Measurements from ENCODE around the gene CCDC121.

The CCDC121 gene, protein sequence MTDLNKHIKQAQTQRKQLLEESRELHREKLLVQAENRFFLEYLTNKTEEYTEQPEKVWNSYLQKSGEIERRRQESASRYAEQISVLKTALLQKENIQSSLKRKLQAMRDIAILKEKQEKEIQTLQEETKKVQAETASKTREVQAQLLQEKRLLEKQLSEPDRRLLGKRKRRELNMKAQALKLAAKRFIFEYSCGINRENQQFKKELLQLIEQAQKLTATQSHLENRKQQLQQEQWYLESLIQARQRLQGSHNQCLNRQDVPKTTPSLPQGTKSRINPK

DNA sequence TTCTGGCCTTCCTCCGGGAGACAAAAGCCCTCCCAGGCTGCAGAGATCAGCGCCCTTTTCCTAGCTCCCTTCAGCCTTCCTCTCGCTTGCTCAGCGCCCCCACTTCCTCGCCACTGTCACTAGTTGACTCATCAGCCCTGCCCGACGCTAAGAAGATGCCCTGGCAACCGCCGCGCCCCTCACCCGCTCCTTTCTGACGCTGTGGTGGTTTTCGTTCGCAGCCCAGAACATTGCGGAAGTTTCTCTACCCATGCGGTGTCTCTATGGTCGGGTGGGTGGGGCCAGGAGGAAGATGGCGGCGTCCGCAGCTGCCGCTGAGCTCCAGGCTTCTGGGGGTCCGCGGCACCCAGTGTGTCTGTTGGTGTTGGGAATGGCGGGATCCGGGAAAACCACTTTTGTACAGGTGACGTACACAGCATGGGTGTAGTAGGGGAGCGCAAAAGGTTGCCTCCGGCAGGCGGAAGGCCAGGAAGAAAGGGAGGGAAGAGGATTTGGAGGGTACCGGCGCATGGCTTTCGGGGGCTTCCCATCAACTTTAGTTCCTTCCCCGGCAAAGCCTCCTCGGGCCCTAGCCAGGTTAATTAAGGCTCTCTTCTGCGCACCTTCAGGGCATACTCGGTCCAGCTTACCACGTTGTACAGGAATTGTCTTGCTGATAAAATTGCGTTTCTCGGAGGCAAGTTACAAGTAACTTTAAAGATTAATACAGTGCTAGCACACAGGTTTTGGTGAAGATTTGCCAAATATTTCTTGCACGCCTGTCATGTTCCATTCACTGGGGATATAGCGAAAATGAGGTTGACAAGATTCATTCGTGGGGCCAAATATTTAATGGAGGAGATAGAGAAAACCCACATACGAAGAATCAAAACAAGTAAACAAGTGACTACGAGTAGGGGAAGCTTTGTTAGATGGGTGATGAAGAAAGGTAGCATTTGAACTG is at the start of gene CCDC121, which contains the start of gene GPN1:
CCDC121 (minus strand) TSS at position 246 of the 943 bp plus-strand sequence. CDS start 1,213 bp downstream, outside the sequence.
GPN1 (plus strand) TSS at position 284 of the 943 bp plus-strand sequence; CDS start at position 293, 9 bp downstream.
- in situ Hi-C loops (cut with MboI; ENCODE audit: low sequenced_read_pairs) = no loop called here

DNA sequence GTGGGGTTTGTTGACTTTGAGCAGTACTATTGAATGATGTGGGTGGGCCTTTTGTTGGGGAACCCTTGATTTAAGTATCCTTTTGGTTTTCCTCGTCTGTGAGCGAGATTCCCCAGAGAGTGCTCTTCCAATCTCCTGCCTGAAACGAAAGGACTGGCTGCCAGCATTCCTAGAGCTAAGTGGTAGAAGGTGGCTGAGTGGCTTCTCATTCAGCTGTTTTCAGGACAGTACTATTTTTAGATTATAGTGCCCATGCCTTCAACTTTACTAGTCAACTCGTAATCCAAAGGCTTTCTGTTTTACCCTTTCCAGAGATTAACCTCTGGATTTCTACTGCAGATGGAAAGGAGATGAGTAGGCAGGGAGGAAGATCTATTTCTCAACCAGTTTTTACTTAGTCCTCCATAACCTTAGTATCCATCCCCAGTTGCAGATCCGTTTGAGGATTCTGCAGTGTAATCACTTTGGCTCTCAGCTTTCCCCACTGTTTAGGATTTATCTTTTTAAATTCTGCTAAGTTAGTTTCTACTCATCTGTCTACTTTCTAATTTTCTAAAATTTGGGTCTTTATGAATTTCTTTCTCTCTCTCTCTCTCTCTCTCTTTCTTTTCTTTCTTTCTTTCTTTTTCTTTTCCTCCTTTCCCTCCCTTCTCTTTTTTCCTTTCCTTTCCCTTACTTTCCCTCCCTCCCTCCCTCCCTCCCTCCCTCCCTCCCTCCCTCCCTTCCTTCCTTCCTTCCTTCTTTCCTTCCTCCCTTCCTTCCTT is 44.1 kb upstream of the CCDC121 start:
- in situ Hi-C loops (cut with MboI; ENCODE audit: low sequenced_read_pairs) = no loop called here

DNA sequence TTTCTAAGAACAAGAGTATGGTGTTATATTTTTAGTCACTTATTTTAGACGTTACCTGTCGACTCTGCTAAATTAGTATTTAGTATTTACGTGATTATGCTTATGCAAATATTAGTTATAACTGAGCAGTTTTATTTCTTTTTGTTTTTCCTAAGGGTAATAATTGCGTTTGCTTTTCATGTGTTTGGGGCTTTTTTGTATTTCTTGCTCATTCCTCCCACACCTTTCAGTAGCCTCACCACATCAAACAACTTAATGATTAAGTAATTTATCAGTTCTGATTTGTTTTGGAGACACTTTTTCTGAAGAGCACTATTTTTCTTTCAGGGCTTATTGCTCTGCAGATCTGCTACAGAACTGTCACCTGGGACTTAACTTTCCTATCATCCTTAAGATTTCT is 42.4 kb upstream of the CCDC121 start:
- in situ Hi-C loops (cut with MboI; ENCODE audit: low sequenced_read_pairs) = no loop called here

DNA sequence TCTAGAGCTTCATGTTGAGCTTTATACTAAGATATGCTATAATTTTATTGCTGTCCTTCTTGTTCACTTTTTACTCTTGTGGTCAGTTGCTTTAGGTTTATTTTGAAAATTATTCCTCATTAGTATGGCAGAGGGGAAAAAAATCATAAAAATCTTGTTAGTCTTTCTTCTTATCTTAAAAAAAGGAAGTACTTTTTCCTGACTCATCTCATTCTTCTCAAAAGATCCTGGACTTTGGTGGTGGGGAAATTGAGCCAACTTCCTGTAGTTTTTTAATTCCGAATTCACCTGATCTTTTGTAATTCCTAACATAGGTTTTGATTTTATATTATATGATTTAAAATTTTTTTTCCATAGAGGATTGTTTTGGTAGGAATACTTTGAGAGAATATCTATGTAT is 38.6 kb upstream of the CCDC121 start:
- in situ Hi-C loops (cut with MboI; ENCODE audit: low sequenced_read_pairs) = no loop called here

DNA sequence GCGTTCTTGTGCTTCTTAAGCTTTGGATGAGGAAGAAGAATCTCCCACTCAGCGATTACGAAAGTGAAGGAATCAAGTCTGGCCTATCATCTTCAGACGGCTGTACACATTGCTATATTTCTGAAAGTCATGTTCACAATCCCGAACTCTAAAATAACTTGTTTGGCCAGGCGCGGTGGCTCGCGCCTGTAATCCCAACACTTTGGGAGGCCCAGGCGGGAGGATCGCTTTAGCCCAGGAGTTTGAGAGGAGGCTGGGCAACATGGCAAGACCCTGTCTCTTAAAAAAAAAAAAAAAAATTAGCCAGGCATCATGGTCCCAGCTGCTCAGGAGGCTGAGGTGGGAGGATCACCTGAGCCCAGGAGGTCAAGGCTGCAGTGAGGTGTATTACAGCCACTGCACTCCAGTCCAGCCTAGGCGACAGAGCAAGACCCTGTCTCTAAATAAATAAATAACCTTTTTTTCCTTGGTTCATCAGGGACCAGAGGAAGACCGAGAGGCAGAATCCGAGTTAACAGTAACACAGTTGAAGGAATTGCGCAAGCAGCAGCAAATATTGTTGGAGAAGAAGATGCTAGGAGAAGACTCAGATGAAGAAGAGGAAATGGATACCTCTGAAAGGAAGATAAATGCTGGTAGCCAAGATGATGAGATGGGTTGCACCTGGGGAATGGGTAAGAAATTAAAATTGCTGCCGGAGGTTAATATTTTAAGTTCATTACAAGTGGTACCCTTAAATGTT is 36.0 kb upstream of the CCDC121 start:
- in situ Hi-C loops (cut with MboI; ENCODE audit: low sequenced_read_pairs) = no loop called here

DNA sequence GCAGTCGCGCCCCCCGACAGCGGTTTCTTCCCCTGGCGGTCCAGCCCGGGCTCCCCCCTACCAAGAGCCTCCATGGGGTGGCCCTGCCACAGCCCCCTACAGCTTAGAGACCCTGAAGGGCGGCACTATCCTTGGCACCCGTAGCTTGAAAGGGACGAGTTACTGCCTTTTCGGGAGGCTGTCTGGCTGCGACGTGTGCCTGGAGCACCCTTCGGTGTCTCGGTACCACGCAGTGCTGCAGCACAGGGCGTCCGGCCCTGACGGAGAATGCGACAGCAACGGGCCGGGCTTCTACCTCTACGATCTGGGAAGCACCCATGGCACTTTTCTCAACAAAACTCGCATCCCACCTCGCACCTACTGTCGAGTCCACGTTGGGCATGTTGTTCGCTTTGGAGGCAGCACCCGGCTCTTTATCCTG is 35.4 kb upstream of the CCDC121 start:
- in situ Hi-C loops (cut with MboI; ENCODE audit: low sequenced_read_pairs) = no loop called here

DNA sequence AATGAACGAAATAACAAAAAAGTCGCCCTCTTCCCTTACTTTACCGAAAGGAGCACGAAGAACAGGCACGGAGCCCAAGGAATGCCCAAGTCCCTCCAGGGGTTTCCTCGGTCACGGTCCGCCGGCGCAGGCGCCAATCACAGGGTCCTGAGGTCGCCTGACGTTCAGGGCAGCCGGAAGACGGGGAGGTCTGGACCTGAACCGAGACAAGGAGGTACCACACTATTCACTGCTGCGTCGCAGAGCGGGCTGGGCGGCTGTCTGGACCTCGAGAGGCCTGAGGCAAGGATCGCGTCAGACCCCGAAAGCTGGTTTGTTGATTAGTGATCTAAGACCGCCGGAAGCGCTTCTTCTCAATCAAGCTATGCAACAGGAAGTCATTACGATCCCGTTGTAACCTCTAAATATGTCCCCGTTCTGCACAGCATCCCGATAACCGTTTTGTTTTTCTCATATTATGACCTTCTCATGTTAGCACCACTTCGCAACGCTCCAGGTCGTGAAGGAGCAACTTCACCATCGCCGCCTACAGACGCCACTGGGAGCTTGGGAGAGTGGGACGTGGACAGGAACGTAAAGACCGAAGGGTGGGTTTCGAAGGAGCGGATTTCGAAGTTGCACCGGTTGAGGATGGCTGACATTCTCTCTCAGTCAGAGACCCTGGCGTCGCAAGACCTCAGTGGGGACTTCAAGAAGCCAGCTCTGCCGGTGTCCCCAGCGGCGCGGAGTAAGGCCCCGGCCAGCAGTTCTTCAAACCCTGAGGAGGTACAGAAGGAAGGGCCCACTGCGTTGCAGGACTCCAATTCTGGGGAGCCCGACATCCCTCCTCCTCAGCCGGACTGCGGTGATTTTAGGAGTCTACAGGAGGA is 34.7 kb upstream of the CCDC121 start, which contains the start of the genes SLC4A1AP and SUPT7L:
SLC4A1AP (plus strand) TSS at position 605 of the 869 bp plus-strand sequence; CDS start at position 631, 26 bp downstream.
SUPT7L (minus strand) TSS at position 330 of the 869 bp plus-strand sequence. CDS start 1,422 bp downstream, outside the sequence.
- in situ Hi-C loops (cut with MboI; ENCODE audit: low sequenced_read_pairs) = no loop called here

DNA sequence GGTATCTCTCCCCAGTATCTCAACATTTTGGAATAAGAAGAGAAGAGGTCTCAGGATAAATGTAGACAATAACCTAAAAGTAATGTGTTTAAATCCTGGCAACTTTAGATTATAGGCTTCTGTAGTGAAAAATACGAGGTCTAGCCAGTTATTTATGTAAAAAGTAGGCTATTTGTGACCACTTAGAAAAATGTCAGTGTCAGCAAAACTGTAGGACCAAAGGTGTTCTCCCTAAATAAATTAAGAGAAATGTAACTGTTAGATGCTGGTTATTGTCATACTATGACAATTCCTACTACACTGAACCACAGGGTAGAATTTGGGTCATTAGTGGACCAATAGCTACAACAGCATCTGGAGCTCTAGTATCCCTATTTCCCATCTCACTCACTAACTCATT is 32.6 kb upstream of the CCDC121 start:
- in situ Hi-C loops (cut with MboI; ENCODE audit: low sequenced_read_pairs) = no loop called here

DNA sequence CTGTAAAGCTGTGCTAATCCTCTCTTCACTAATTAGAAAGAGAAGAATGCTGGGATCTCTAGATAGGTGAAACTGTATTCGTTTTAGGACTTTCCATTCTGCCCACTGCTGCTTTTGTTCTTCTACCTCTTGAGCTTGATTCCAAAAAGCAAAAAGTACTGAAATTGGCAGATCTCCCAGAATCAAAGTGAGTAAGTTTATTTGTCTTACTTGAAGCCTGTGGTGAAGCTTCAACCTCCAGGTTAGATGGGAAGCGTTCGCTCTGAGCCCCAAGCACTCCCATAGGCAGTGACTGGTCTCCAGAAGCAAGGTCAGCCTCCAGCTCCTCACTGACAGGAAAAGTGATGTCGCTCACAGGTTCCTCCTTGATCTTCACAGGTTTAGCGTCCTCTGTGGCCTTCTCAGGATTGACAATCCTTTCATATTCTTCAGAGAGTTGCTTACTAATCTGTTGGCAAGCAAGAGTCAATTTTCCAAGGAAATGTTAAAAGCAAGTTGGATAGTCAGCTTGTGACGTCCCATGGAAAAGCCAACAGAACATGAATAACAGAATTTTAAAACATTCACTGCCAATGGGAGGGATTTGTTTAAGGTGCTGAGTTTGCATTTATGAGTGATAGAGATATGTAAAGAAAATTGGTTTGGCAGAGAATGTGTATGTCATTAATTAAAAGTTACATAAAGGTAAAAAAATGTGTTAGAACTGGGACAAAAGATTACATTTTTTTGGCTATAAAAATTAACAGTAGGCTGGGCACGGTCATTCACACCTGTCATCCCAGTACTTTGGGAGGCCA is 26.5 kb upstream of the CCDC121 start:
- in situ Hi-C loops (cut with MboI; ENCODE audit: low sequenced_read_pairs) = no loop called here

DNA sequence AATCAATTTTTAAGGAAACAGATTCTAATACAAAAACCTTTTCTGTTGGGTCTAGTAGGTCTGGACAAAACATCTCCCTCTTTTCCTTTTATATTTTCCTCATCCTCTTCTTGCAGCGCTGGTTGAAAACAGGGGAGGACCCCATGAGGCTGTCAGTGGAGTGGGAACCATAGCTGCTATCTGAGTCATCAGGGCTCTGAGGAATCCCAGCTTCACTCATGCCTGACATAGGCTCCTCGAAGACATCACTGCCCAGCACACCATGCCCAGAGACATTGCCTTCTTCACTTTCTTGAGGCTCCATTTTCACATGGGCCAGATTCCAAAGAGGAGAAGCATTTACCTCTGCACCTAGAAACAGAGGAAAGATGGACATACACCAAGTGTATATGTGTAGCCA is 24.6 kb upstream of the CCDC121 start:
- in situ Hi-C loops (cut with MboI; ENCODE audit: low sequenced_read_pairs) = no loop called here

DNA sequence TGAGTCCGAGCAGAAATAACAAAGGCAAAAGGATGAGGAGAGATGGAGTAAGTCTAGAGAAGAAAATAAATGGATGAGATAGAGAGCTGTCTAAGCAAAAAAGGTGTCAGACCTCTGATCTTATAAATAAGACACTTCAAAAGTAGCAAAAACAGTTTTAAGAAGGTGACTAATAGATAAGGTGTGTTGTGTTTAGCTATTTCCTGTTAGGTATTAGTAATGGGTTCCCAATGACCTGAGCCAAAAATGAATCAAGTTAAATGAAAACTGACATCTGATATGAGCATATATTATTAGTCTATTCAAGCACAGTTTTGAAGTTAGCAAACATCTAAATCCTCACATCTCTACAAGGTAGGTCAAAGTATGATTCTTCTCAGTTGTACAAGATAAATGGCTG is 24.0 kb upstream of the CCDC121 start:
- in situ Hi-C loops (cut with MboI; ENCODE audit: low sequenced_read_pairs) = no loop called here

DNA sequence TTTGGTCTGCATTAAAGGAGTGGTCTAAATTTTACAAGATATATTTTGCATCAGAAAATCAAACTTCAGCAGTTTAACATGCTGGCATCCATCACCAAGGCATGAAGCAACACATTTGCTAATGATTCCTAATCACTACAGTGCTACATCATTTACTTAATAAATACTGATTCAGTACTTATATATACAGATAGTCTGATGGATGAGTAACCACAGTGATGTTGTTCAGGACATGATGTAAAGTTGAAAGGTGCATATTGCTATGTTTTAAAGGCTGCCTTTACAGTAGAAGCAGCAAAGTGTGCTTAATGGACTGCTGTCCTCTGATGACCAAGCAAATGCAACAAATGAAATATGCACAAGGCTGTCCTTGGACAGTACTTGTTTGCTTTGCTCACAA is 23.5 kb upstream of the CCDC121 start:
- in situ Hi-C loops (cut with MboI; ENCODE audit: low sequenced_read_pairs) = no loop called here

DNA sequence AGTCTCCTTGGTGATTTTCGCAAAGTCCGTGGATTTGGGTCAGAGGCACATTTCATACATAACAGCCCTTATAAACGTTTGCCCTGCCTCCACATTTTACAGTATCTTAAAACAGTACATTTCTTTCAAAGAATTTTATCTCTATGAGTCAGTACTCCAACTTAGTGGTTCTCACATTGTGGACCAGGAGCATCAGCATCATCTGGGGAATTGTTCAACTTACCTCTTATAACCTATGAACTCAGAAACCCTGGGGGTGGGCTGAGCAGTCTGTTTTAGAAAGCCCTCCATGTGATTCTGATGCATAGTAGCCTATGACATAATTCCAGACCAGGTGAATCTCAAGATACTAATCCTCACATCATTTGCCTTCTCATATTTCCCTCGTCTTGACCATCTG is 22.2 kb upstream of the CCDC121 start:
- in situ Hi-C loops (cut with MboI; ENCODE audit: low sequenced_read_pairs) = no loop called here

DNA sequence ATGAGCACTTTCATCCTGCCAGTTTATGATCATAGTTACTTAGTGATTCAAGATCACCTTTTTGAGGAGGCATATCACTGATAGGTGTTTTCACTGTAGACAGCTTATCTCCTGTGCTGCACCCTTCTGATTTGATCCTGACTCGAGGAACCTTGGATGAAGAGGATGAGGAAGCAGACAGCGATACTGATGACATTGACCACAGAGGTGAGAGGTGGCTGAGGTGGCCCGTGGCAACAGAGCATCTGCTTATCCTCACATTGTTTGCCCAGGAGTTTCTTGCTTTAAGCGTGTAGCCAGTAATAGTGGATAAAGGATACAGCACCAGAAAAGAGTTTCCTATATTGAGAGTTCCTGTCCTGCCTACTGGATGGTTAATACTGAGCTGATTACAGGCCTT is 18.9 kb upstream of the CCDC121 start:
- in situ Hi-C loops (cut with MboI; ENCODE audit: low sequenced_read_pairs) = no loop called here

DNA sequence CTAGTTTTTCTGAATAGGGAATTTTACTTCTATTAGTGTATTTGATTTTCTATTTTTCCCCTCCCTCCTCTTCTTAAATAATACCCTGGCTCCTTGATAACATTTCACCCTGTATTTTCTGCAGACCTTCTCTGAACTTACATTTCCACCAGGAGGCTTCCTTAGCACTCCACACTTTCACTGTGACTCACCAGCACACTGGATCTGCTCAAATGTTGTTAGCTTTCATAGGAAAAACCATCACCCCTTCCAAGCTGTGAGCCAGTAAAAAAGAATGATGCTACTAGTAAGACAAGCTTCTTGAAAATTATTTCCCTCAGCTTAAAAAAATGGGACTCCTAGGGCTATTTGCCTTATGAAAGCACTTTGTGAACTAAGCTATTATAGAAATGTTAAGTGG is 18.5 kb upstream of the CCDC121 start:
- in situ Hi-C loops (cut with MboI; ENCODE audit: low sequenced_read_pairs) = no loop called here

DNA sequence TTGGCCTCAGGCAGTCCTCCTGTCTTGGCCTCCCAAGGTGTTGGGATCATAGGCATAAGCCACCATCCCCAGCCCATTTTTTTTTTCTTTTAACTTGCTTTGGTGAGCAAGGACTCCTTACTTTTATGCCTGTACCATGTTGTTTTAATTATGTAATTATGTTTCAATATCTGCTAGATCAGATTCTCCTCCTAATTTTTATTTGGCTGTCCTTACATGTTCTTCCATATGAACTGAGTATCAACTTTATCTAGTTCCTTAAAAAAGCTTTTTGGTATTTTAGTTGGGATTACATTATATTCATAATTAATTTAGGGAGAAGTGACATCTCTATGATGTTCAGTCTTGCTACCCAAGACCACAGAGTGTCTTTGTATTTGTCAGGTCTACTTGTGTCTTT is 16.4 kb upstream of the CCDC121 start:
- in situ Hi-C loops (cut with MboI; ENCODE audit: low sequenced_read_pairs) = no loop called here

DNA sequence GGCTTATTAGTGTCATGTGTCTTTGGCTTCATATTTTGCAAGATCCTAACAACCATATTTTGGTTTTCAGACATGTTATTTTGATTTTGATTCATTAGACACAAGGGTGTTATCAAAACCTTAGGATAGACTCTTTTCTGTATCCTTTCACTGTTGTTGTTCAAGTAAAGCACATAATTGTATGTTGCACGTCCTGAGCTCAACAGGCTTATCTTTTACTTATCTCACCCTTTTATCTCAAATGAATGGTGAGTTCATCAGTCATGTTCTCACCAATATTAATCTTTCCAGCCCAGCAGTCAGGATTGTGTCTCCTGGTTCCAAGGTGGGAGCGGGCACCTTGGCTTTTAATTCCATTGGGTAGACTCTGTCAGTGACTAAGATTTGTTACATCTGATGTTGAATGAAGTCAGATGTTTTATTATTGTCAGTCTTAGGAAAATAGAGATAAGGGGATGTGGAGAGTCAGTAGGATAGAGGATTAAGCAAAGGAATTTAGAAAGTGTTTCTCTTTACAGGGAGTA is 12.0 kb upstream of the CCDC121 start:
- in situ Hi-C loops (cut with MboI; ENCODE audit: low sequenced_read_pairs) = no loop called here

DNA sequence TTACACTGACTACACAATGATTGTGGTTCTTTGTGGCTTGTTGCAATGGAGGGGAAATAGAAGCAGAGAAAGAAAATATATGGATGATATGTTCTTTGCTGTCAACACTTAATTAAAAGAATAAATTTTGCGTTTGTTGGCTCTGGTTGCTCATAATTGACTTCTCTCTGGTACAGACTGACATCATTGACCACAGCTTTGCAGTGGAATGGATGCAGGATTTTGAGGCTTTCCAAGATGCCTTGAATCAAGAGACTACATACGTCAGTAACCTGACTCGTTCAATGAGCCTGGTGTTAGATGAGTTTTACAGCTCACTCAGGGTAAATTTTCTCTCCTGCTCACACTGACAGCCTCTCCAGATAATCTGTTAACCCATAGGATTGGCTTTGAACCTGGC is 9.9 kb upstream of the CCDC121 start:
- in situ Hi-C loops (cut with MboI; ENCODE audit: low sequenced_read_pairs) = no loop called here

Measured in HL-60/S4 treated with phorbol 12-myristate 13-acetate at 8.2 ng/mL for 4 days and 3 days (cell line).